ENCODE measurements around the gene TSFM. TPM values are rescaled to one million over a fixed set of nuclear protein-coding genes. Genes with fewer than 3 reads are reported as not detected.

The TSFM gene
- 28.0 and 42.9 TPM in 2 replicates for total RNA-seq

GRCh38 chr12:57782608-57783465, at the start of gene TSFM:
Gene TSFM (plus strand): TSS chr12:57782787. CDS start chr12:57782802, 15 bp downstream.

GRCh38 chr12:57738661-57739237, 43.8 kb upstream of the TSFM start, which contains the start of gene AGAP2:
Gene AGAP2 (minus strand): TSS chr12:57738742. CDS start chr12:57738246, 496 bp downstream.

GRCh38 chr12:57744777-57745484, 37.7 kb upstream of the TSFM start, which contains the start of gene TSPAN31:
Gene TSPAN31 (plus strand): TSS chr12:57745039. CDS start chr12:57745155, 116 bp downstream.

GRCh38 chr12:57751788-57752667, 30.6 kb upstream of the TSFM start, which contains the start of gene CDK4:
Gene CDK4 (minus strand): TSS chr12:57752310. CDS start chr12:57751717, 593 bp downstream.

GRCh38 chr12:57754411-57755193, 28.0 kb upstream of the TSFM start, which contains the start of gene MARCHF9:
Gene MARCHF9 (plus strand): TSS chr12:57755103. CDS start chr12:57755529, 426 bp downstream.

GRCh38 chr12:57766464-57767304, 15.9 kb upstream of the TSFM start, which contains the start of gene CYP27B1:
Gene CYP27B1 (minus strand): TSS chr12:57767078. CDS start chr12:57767041, 37 bp downstream.

GRCh38 chr12:57771873-57772428, 10.6 kb upstream of the TSFM start, which contains the start of gene METTL1:
Gene METTL1 (minus strand): TSS chr12:57772105. CDS start chr12:57772083, 22 bp downstream.

GRCh38 chr12:57772429-57773322, 9.9 kb upstream of the TSFM start, which contains the start of gene EEF1AKMT3:
Gene EEF1AKMT3 (plus strand): TSS chr12:57772614. CDS start chr12:57772725, 111 bp downstream.

GRCh38 chr12:57846577-57847319, 64.2 kb downstream of the TSFM start, which contains the start of gene CTDSP2:
Gene CTDSP2 (minus strand): TSS chr12:57846729. CDS start chr12:57846435, 294 bp downstream.

Other genes starting within 250 kb of the TSFM start
- gene DCTN2, start 235.6 kb upstream of the TSFM start, total RNA-seq = 175 and 242 TPM in 2 replicates
- gene KIF5A, start 232.7 kb upstream of the TSFM start, total RNA-seq = 0.29 and 0.89 TPM in 2 replicates
- gene PIP4K2C, start 191.6 kb upstream of the TSFM start, total RNA-seq = 19.8 and 32.0 TPM in 2 replicates
- 29.4 and 33.7 TPM in 2 replicates for gene DTX3, start 178.0 kb upstream of the TSFM start, total RNA-seq
- gene ARHGEF25, start 171.4 kb upstream of the TSFM start, total RNA-seq = 42.4 and 51.6 TPM in 2 replicates
- gene B4GALNT1, start 149.6 kb upstream of the TSFM start, total RNA-seq = 1.9 and 8.4 TPM in 2 replicates
- gene OS9, start 88.7 kb upstream of the TSFM start, total RNA-seq = 207 and 276 TPM in 2 replicates
- under 0.01 TPM in 1 of 2 replicates, not detected in the other for gene AGAP2, start 44.0 kb upstream of the TSFM start, total RNA-seq
- 80.4 and 86.0 TPM in 2 replicates for gene TSPAN31, start 37.7 kb upstream of the TSFM start, total RNA-seq
- 137 and 172 TPM in 2 replicates for gene CDK4, start 30.5 kb upstream of the TSFM start, total RNA-seq
- 0.71 and 3.7 TPM in 2 replicates for gene MARCHF9, start 27.7 kb upstream of the TSFM start, total RNA-seq
- gene CYP27B1, start 15.7 kb upstream of the TSFM start, total RNA-seq = 1.4 TPM in 1 of 2 replicates, not detected in the other
- 11.7 and 19.0 TPM in 2 replicates for gene METTL1, start 10.7 kb upstream of the TSFM start, total RNA-seq
- 4.6 and 9.7 TPM in 2 replicates for gene EEF1AKMT3, start 10.2 kb upstream of the TSFM start, total RNA-seq
- gene AVIL, start 35.9 kb downstream of the TSFM start, total RNA-seq = 1.1 and 3.7 TPM in 2 replicates
- gene CTDSP2, start 63.9 kb downstream of the TSFM start, total RNA-seq = 115 and 118 TPM in 2 replicates
- gene ATP23, start 158.8 kb downstream of the TSFM start, total RNA-seq = 11.9 and 18.5 TPM in 2 replicates